ENCODE results near the gene STMN1.

DNA sequence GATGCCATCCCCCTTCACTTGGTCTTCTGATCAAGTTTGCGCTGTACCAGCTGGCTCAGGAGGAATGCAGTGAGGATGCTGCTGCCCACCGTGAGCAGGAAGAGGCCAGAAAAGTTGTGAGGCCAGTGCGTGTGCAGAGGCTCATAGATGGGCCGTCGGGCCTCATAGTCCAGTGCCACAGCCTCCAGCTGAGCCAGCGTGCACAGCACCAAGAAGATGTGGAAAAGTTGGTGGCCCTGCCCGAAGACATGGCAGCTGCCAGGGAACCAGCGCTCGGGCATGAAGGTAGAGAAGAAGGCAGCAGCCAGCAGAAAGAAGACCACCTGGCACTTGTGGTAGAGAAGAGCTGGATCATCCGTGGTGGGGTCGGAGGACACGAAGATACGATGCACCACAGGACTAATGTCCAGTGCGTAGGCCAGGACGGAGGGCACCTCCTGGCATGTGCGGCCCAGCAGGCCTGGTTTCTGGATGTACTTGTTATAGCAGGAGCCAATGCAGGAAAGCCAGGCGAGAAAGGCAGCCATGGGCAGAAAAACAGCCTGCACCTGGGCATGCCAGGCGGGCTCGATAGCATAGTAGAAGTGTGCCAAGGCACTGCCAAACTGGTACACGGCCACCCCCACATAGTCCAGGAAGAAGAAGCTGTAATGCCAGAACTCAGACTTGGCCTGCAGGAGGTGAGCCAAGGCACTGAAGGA is 43.3 kb downstream of the STMN1 start:
- TF ChIP-seq, protein P1, sequence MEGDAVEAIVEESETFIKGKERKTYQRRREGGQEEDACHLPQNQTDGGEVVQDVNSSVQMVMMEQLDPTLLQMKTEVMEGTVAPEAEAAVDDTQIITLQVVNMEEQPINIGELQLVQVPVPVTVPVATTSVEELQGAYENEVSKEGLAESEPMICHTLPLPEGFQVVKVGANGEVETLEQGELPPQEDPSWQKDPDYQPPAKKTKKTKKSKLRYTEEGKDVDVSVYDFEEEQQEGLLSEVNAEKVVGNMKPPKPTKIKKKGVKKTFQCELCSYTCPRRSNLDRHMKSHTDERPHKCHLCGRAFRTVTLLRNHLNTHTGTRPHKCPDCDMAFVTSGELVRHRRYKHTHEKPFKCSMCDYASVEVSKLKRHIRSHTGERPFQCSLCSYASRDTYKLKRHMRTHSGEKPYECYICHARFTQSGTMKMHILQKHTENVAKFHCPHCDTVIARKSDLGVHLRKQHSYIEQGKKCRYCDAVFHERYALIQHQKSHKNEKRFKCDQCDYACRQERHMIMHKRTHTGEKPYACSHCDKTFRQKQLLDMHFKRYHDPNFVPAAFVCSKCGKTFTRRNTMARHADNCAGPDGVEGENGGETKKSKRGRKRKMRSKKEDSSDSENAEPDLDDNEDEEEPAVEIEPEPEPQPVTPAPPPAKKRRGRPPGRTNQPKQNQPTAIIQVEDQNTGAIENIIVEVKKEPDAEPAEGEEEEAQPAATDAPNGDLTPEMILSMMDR (conservative IDR thresholded peaks at IDR 0.05; ENCODE audit: low read depth, low read length) = no peak
- TF ChIP-seq EZH2 (IDR thresholded peaks at IDR 0.05; ENCODE audit: low read length, unreplicated experiment) = no peak

Measured in PC-3 (cell line).